HEK293 (cell line): ENCODE data around the gene PANK2.

ENCODE experiments used
- CTCF ChIA-PET: fragments of 350-600 bp; formaldehyde crosslinking; extraction: SDS; loops from one replicate; lab custom pipeline; 2021; ENCODE audit warnings: antibody characterized with exemption; lab: Yijun Ruan, JAX
- POLR2A ChIA-PET: fragments of 300-600 bp; formaldehyde crosslinking; extraction: SDS; loops from one replicate; lab custom pipeline; 2020; ENCODE audit warnings: antibody characterized with exemption, inconsistent platforms; lab: Yijun Ruan, JAX
- H3K27ac ChIP-seq: fragments of 200-500 bp; sonication (Bioruptor generic); 2 replicates; pipeline ENCODE4 v1.5.1; 2014; ENCODE audit warnings: low read depth, low read length, control low read depth, inconsistent platforms; ENCODE audit errors: extremely low read depth
- H3K36me3 ChIP-seq, 2 experiments: fragments of 200-500 bp in 1 of 2; sonication (Bioruptor generic) in 1 of 2; 1 replicate in 1 of 2; 2 replicates in 1 of 2; pipeline ENCODE4 v1.5.1; 2014 to 2017; ENCODE audit warnings: inconsistent platforms in 2 of 2, low read length in 2 of 2; ENCODE audit not compliant: control insufficient read depth in 2 of 2, insufficient read depth in 1 of 2
- H3K4me1 ChIP-seq: fragments of 200-500 bp; sonication (Bioruptor generic); 2 replicates; pipeline ENCODE4 v1.5.1; 2014; ENCODE audit warnings: mild to moderate bottlenecking, low read length, inconsistent platforms; ENCODE audit not compliant: control insufficient read depth, insufficient read depth
- H3K4me3 ChIP-seq: 2 replicates; pipeline ENCODE4 v1.5.1; 2011; ENCODE audit warnings: low read depth, mild to moderate bottlenecking, control low read depth, low read length, moderate library complexity
- H3K9me3 ChIP-seq: fragments of 200-500 bp; sonication (Bioruptor generic); 2 replicates; pipeline ENCODE4 v1.5.1; 2014; ENCODE audit warnings: low read depth, low read length, inconsistent platforms; ENCODE audit not compliant: control insufficient read depth, insufficient read depth
- AEBP2 ChIP-seq: fragments of 450-650 bp; formaldehyde crosslinking; IDR thresholded peaks from 2 replicates; pipeline ENCODE4 v1.5.1; 2016; ENCODE audit warnings: missing biosample characterization, missing genetic modification characterization, borderline replicate concordance
- INSM2 ChIP-seq: fragments of 450-650 bp; formaldehyde crosslinking; IDR thresholded peaks from 2 replicates; pipeline ENCODE4 v1.5.1; 2016; ENCODE audit warnings: missing biosample characterization, missing genetic modification characterization
- PRDM1 ChIP-seq: fragments of 450-650 bp; formaldehyde crosslinking; IDR thresholded peaks from 2 replicates; pipeline ENCODE4; 2016; ENCODE audit warnings: missing biosample characterization, missing genetic modification characterization
- TRIM28 ChIP-seq: IDR thresholded peaks from 2 replicates; pipeline ENCODE4 v1.6.1; 2011; ENCODE audit warnings: low read length, control low read depth, borderline replicate concordance
- ZFP41 ChIP-seq: fragments of 450-650 bp; formaldehyde crosslinking; IDR thresholded peaks from 2 replicates; pipeline ENCODE4 v1.5.1; 2016; ENCODE audit warnings: missing biosample characterization, missing genetic modification characterization, borderline replicate concordance
- ZFP69B ChIP-seq: fragments of 450-650 bp; formaldehyde crosslinking; IDR thresholded peaks from 2 replicates; pipeline ENCODE4 v1.5.1; 2016; ENCODE audit warnings: missing biosample characterization, missing genetic modification characterization
- ZNF10 ChIP-seq: fragments of 450-650 bp; formaldehyde crosslinking; IDR thresholded peaks from 2 replicates; pipeline ENCODE4 v1.5.1; 2017; ENCODE audit warnings: missing biosample characterization, missing genetic modification characterization
- ZNF274 ChIP-seq, 2 experiments: fragments of 200-500 bp in 1 of 2; fragments of 450-650 bp in 1 of 2; sonication (Bioruptor generic) in 1 of 2; formaldehyde crosslinking in 1 of 2; IDR thresholded peaks; 2 replicates each; pipeline versions ENCODE4 v1.5.1 to v1.6.1; 2014 to 2016; ENCODE audit warnings: borderline replicate concordance in 1 of 2, inconsistent platforms in 1 of 2, low read length in 1 of 2, missing biosample characterization in 1 of 2, missing genetic modification characterization in 1 of 2
- ZNF488 ChIP-seq: fragments of 450-650 bp; formaldehyde crosslinking; IDR thresholded peaks from 2 replicates; pipeline ENCODE4 v1.5.1; 2016; ENCODE audit warnings: missing biosample characterization, missing genetic modification characterization
- ZNF600 ChIP-seq: fragments of 450-650 bp; formaldehyde crosslinking; IDR thresholded peaks from 2 replicates; pipeline ENCODE4 v1.5.1; 2016; ENCODE audit warnings: missing biosample characterization, missing genetic modification characterization
- ZNF837 ChIP-seq: fragments of 450-650 bp; formaldehyde crosslinking; IDR thresholded peaks from 2 replicates; pipeline ENCODE4 v1.5.1; 2016; ENCODE audit warnings: missing biosample characterization, missing genetic modification characterization
- ZSCAN18 ChIP-seq: fragments of 450-650 bp; formaldehyde crosslinking; IDR thresholded peaks from 2 replicates; pipeline ENCODE4 v1.5.1; 2016; ENCODE audit warnings: missing biosample characterization, missing genetic modification characterization
- ZSCAN4 ChIP-seq: fragments of 450-650 bp; formaldehyde crosslinking; IDR thresholded peaks from 2 replicates; pipeline ENCODE4 v1.5.1; 2017; ENCODE audit warnings: missing biosample characterization, missing genetic modification characterization

Gene PANK2

DNA sequence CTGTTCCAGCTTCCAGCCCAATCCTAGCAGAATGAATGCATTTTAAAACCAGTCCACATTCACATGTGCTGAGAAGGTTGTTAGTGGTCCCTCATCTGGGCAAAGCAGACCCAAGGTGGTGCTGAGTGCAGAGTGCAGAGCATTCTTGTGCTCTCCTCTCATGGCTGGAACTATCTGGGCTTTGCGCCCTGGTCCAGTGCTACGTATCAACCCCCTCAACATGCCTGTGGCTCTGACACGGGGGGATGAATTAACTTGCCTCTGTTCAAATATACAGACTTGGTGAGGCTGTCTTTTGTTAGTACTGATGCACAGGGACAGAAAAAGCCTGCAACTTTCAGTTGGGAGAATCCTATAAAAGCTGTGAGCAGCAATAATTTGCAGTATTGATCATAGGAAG, 42.5 kb downstream of the PANK2 start:
- H3K4me1 ChIP-seq, result peaks cover 14% of the 10 kb centered on the region
- no peaks in the 10 kb centered on the region for H3K9me3 ChIP-seq
- H3K36me3 ChIP-seq, result peaks cover 0 to 16% of the 10 kb centered on the region in 2 experiments; a peak in 2 of 3 replicates
- POLR2A ChIA-PET, result no interaction called here
- H3K27ac ChIP-seq, result no peak overlapping the region
- CTCF ChIA-PET, result no interaction called here
- TF ChIP-seq ZNF600 (tag by site-specific recombination), result peak; percentile 41; the same call in 1 of the 2 replicates
- TF ChIP-seq ZFP41 (tag by site-specific recombination), result no peak
- H3K4me3 ChIP-seq, result no peak overlapping the region

DNA sequence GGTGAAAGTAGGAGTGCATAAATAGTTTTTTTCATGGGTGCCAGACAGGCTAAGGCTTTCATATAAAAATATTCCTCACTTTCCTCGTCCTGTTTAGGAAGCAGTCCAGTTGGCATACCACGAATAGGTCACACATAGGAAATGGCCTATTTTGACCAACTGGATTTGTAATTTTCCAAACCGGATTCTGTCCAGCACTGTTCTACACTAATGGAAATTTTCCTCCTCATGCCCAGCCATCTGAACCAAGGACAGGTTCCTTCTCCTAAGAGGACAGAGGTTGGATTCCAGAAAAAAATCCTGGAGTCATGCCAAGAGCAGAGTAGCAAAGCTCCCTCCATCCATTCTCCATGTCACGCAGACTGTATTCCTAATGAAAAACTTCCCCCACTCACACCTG, 43.1 kb downstream of the PANK2 start:
- Histone ChIP-seq H3K36me3 (peaks cover 0 to 13% of the 10 kb centered on the region in 2 experiments; a peak in 1 of 3 replicates), H3K4me1 (peaks cover 14% of the 10 kb centered on the region), H3K9me3 (no peaks in the 10 kb centered on the region), H3K27ac (no peak overlapping the region), H3K4me3 (no peak overlapping the region)
- CTCF ChIA-PET, result interaction anchor here (0.6 kb wide), 1 partner anchor 11 kb away, joined by 3 read pairs; no protein-coding TSS in a partner anchor
- TF ChIP-seq TRIM28, result no peak
- POLR2A ChIA-PET, result no interaction called here

DNA sequence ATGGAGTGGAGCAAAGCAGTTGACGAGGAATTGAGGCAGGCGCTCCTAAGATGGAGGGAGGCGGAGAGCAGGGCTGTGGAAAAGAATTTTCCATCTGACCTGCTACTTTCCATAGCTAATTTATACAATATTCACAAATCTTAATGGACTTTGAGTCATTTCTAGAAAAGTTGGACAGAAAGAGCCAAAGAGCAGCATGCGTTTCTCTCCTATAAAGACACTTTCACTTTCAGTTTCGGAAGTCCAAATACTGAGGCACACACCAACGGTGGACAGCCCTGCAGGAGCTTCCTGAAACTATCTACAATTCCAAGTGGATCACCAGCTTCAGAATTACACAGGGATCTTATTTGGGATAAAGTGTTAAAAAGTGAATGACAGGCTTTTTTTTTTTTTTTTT, 43.5 kb downstream of the PANK2 start:
- Histone ChIP-seq H3K36me3 (peaks cover 0 to 13% of the 10 kb centered on the region in 2 experiments; a peak in 1 of 3 replicates), H3K9me3 (no peaks in the 10 kb centered on the region), H3K4me1 (peaks cover 14% of the 10 kb centered on the region), H3K27ac (no peak overlapping the region), H3K4me3 (no peak overlapping the region)
- TF ChIP-seq PRDM1 (tag by site-specific recombination), result peak; percentile 61
- no peak for TF ChIP-seq ZSCAN18 (tag by site-specific recombination)
- TF ChIP-seq AEBP2 (tag by site-specific recombination), result no peak
- ChIA-PET POLR2A (no interaction called here), CTCF (interaction anchor here (0.6 to 0.7 kb wide), 2 partner anchors 10 to 152 kb away, joined by 3 read pairs; no protein-coding TSS in a partner anchor)

DNA sequence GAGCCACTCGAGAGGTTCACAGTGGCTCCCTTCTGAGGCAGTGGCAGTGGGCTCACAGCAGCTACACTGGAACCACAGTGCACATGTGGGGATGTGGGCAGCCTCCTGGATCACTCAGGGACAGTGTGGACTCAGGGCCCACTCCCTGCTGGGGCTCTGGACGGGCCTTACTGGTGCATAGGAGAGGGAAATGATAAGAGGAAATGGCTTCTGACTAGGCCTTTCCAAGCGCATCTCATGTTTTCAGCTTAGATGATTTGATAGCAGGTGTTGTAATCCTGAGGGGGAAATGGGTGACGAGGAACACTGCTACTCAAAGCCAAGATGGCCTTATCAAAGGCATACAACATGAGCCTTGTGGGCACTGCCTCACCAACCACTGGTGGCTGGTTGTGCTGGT, 44.0 kb downstream of the PANK2 start:
- no peak overlapping the region for H3K4me3 ChIP-seq
- no peak for TF ChIP-seq INSM2 (tag by site-specific recombination)
- TF ChIP-seq ZNF488, result no peak
- TF ChIP-seq ZNF10 (tag by site-specific recombination), result no peak
- no peak for TF ChIP-seq ZFP69B (tag by site-specific recombination)
- no peak for TF ChIP-seq ZNF274 (IDR thresholded peaks at IDR 0.05; ENCODE audit: low read length)
- no peak for TF ChIP-seq ZNF274 (tag by site-specific recombination; IDR thresholded peaks at IDR 0.05; ENCODE audit: borderline replicate concordance)
- no peak for TF ChIP-seq ZNF837
- TF ChIP-seq ZSCAN4 (tag by site-specific recombination), result no peak
- ChIA-PET CTCF (interaction anchor here (0.7 kb wide), 1 partner anchor 152 kb away, joined by 3 read pairs; no protein-coding TSS in a partner anchor), POLR2A (no interaction called here)
- H3K36me3 ChIP-seq, result peaks cover 0 to 13% of the 10 kb centered on the region in 2 experiments; a peak in 1 of 3 replicates
- peaks cover 14% of the 10 kb centered on the region for H3K4me1 ChIP-seq
- no peak overlapping the region for H3K27ac ChIP-seq
- H3K9me3 ChIP-seq, result no peaks in the 10 kb centered on the region
